Esophagus squamous epithelium (tissue), 4 donors: Measurements from ENCODE around the gene STOML1.

Experiments used
- POLR2A ChIP-seq, 4 donors: fragments of 450-650 bp; IDR thresholded peaks; one replicate each; pipeline ENCODE4 v1.6.1; 2017; ENCODE audit warnings: antibody characterized with exemption in 4 of 4, mild to moderate bottlenecking in 4 of 4, moderate library complexity in 3 of 4
- TF ChIP-seq, protein P1 (sequence below), 6 experiments: fragments of 450-650 bp in 4 of 6; fragments of 200-600 bp in 2 of 6; sonication (generic) in 2 of 6; IDR thresholded peaks; one replicate each; pipeline ENCODE4 v1.5.1; 2016 to 2019; ENCODE audit warnings: antibody characterized with exemption in 6 of 6, mild to moderate bottlenecking in 4 of 6, moderate library complexity in 4 of 6

DNA sequence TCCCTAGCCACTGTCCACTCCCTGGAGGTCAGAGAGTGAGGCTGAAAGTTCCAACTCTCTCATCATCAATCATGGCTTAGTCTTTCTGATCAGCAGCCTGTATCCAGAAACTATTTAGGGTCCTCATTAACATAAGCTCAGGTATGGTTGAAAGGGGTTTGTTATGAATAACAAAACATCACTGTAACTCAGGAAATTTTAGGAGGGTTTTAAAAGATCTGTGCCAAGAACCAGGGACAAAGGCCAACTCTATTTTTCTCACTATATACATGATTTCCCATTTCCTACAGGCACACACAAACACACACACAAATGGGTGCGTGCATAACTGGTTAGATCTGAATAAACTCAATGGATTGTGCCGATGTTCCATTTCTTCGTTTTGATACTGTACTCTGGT, 23.6 kb downstream of the STOML1 start:
- TF ChIP-seq, protein P1, sequence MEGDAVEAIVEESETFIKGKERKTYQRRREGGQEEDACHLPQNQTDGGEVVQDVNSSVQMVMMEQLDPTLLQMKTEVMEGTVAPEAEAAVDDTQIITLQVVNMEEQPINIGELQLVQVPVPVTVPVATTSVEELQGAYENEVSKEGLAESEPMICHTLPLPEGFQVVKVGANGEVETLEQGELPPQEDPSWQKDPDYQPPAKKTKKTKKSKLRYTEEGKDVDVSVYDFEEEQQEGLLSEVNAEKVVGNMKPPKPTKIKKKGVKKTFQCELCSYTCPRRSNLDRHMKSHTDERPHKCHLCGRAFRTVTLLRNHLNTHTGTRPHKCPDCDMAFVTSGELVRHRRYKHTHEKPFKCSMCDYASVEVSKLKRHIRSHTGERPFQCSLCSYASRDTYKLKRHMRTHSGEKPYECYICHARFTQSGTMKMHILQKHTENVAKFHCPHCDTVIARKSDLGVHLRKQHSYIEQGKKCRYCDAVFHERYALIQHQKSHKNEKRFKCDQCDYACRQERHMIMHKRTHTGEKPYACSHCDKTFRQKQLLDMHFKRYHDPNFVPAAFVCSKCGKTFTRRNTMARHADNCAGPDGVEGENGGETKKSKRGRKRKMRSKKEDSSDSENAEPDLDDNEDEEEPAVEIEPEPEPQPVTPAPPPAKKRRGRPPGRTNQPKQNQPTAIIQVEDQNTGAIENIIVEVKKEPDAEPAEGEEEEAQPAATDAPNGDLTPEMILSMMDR (IDR thresholded peaks at IDR 0.05), result no peak
- TF ChIP-seq POLR2A (IDR thresholded peaks at IDR 0.05), result no peak
